ENCODE results near the gene PRKRA.

DNA sequence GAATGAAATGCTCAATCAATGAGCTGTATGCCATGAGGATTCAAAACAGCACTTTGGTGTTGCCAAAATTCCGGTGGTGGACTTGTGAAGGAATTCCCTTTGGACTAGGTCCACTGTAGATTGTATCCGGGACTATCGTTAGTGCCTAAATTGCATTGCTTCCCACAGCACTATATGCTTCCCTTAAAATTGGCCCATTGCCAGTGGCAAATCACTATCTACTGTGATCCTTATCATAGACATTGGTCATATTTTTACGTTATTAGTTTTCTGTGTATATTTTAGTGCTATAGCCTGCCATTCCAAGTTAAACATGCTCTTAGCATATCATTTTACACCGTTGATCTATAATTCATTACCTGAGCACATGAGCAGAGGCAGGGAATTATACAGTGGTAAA lies 1.9 kb upstream of the PRKRA start:
- no peak for TF ChIP-seq POLR2A (IDR thresholded peaks at IDR 0.05; ENCODE audit: low read depth, low read length)
- no peak for TF ChIP-seq SPI1 (IDR thresholded peaks at IDR 0.05; ENCODE audit: low read depth, low read length)
- TF ChIP-seq TAF1 (IDR thresholded peaks at IDR 0.05; ENCODE audit: low read depth, low read length) = no peak
- TF ChIP-seq POLR2AphosphoS5 (IDR thresholded peaks at IDR 0.05; ENCODE audit: low read depth, low read length) = no peak
- no peak for TF ChIP-seq PAX5 (IDR thresholded peaks at IDR 0.05; ENCODE audit: insufficient read depth, low read length, severe bottlenecking)
